AG04449 (cell line): ENCODE results near the gene DDIT4.
"Not testable (repeated sequence)": the region's sequence is repeated elsewhere in the genome, so short reads cannot be mapped to it uniquely, and the experiment has no call there.

Source experiments
- CTCF ChIA-PET: fragments of 350-600 bp; formaldehyde crosslinking; extraction: SDS; loops from one replicate; lab custom pipeline; 2021; ENCODE audit warnings: antibody characterized with exemption; lab: Yijun Ruan, JAX
- POLR2A ChIA-PET: fragments of 400-600, 350-600 bp; formaldehyde crosslinking; extraction: SDS; loops from one replicate; lab custom pipeline; 2020; ENCODE audit warnings: antibody characterized with exemption, inconsistent platforms; lab: Yijun Ruan, JAX
- DNase-seq: peaks from one replicate; pipeline ENCODE4 v3.0.0-alpha.2; 2010; ENCODE audit warnings: low read depth, low spot score
- H3K4me3 ChIP-seq: 2 replicates; pipeline ENCODE4 v1.5.1; 2011; ENCODE audit warnings: low read depth, mild to moderate bottlenecking, control low read depth, low read length
- TF ChIP-seq, protein P1 (sequence below): IDR thresholded peaks from one replicate; pipeline ENCODE4 v1.5.1; 2011; ENCODE audit warnings: mild to moderate bottlenecking, moderate library complexity, low read length, control low read depth, inconsistent platforms; ENCODE audit not compliant: insufficient read depth; ENCODE audit errors: missing control alignments

The DDIT4 gene

DNA sequence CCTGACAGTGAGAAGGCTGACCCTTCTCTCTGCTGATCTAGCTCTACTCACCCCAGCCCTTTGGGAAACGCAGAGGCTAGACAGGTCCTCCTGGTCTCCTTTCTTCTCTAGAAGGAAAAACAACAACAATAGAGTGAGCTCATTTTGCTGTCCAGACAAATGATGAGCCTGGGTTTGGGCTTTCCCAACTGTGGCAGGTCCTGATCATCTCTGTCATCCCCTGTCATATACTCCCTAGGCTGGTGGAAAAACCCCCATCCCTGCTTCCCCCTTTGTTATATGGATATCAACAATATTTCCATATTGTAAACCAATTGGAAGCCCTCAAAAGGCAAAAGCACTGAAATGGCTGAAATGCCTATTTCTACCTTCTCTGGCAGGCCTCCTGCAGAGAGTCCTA lies 9.2 kb upstream of the DDIT4 start:
- POLR2A ChIA-PET = no interaction called here
- no peak overlapping the region for H3K4me3 ChIP-seq
- no peak for DNase-seq
- TF ChIP-seq, protein P1, sequence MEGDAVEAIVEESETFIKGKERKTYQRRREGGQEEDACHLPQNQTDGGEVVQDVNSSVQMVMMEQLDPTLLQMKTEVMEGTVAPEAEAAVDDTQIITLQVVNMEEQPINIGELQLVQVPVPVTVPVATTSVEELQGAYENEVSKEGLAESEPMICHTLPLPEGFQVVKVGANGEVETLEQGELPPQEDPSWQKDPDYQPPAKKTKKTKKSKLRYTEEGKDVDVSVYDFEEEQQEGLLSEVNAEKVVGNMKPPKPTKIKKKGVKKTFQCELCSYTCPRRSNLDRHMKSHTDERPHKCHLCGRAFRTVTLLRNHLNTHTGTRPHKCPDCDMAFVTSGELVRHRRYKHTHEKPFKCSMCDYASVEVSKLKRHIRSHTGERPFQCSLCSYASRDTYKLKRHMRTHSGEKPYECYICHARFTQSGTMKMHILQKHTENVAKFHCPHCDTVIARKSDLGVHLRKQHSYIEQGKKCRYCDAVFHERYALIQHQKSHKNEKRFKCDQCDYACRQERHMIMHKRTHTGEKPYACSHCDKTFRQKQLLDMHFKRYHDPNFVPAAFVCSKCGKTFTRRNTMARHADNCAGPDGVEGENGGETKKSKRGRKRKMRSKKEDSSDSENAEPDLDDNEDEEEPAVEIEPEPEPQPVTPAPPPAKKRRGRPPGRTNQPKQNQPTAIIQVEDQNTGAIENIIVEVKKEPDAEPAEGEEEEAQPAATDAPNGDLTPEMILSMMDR = no peak
- CTCF ChIA-PET = interaction anchor here (1.1 kb wide), 1 partner anchor 9 kb away, joined by 3 read pairs; the partner anchor contains the start of gene DDIT4

DNA sequence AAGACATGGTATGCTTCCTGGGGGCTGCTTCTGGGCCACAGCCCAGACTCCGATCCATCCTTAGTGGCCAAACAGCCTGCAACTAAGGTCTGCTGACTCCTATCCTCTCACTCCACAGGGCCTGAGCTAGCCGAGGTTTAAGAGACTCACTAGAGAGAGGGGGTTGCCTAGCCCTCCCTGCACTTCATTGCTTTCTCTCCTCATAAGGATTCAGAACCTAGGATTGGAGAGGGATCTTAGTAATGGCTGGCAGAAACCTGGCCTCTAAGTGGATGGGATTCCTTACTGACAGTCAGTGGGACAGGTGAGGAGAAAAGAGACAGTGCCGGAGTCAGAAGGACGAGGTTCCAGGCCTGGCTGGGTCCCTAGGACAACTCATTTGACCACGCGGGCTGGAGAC lies 8.2 kb upstream of the DDIT4 start:
- no peak for DNase-seq
- TF ChIP-seq, protein P1 = no peak
- ChIA-PET CTCF (interaction anchor here (1.2 kb wide), 1 partner anchor 72 kb away, joined by 4 read pairs; no protein-coding TSS in a partner anchor), POLR2A (interaction anchor here (1.1 kb wide), 1 partner anchor 11 kb away, joined by 4 read pairs; no protein-coding TSS in a partner anchor)
- H3K4me3 ChIP-seq = no peak overlapping the region

DNA sequence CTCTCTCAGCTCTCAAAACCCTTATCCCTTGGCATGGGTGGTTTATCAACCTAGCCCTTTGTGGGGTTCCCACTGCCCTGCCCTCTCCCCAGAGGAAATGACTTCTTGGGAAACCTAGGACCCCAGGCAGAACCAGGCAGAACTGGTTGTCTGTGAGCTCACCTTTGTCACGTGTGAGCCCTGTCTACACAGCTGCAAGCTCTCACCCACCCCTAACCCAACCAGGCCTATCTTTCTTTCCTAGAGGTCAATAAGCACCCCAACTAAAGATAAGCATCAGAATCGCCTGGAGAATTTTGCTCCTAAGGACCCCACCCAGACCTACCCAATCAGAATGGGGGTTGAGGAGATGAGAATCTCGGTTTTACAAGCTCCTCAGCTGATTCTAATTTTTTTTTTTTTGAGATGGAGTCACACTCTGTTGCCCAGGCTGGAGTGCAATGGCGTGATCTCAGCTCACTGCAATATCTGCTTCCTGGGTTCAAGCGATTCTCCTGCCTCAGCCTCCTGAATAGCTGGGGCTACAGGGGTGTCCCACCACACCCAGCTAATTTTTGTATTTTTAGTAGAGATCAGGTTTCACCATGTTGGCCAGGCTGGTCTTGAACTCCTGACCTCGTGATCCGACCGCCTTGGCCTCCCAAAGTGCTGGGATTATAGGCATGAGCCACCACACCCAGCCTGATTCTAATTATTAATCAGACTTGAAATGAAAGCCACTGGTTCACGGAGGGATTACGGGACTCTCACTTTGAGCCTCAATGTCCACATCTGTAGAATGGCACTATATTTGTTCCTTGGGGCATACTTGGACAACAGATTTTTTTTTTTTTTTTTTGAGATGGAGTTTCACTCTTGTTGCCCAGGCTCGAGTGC lies 7.5 kb upstream of the DDIT4 start:
- no peak overlapping the region for H3K4me3 ChIP-seq
- POLR2A ChIA-PET = interaction anchor here (1.1 kb wide), 1 partner anchor 10 kb away, joined by 4 read pairs; no protein-coding TSS in a partner anchor
- DNase-seq = no peak
- TF ChIP-seq, protein P1 = no peak
- CTCF ChIA-PET = interaction anchor here (1.2 kb wide), 1 partner anchor 71 kb away, joined by 4 read pairs; no protein-coding TSS in a partner anchor

DNA sequence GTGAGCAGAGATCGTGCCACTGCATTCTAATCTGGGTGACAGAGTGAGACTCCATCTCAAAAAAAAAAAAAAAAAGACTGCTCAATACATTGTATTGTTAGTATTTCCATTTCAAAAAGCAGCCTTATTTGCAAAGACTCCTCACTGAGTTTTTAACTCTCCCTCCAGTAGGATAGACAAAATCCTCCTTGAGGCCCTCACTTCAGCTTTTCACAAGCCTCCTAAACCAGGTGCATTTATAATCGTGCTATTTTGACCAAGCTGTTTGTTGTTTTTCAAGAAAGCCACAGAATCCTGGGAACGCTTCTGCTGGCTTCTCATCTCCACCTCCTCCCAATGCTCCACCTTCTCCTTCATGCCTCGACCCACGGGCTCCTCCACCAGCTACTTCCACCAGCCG lies 6.3 kb upstream of the DDIT4 start:
- CTCF ChIA-PET = no interaction called here
- TF ChIP-seq, protein P1 = no peak
- H3K4me3 ChIP-seq = no peak overlapping the region
- no peak for DNase-seq
- POLR2A ChIA-PET = interaction anchor here (0.5 kb wide), 1 partner anchor 64 kb away, joined by 3 read pairs; no protein-coding TSS in a partner anchor

DNA sequence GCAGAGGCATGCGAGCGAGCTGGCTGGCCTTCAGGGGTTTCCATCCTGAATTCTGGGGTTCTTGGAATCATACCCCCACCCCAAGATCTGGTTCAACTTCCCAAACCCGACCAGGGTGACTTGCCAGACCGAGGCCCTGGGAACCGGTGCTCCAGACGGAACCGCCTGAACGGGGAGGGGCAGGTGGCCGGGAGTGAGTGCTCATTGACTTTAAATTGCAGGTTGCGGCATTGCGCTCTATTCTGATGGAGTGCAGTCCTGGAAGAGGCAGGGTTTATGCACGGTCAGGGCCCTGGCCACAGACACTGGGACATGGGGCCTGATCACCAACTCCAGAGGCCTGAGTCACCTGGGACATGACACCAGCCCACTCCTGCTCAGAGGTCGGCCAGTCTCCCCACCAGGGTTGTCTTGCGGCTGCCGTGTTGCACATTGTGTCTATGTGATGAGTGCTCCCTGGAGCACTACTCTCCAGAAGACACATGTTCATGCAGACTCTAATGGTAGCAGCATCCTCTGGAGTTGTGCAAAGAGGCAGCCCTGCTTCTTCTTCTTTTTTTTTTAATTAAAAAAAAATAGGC lies 5.8 kb upstream of the DDIT4 start:
- CTCF ChIA-PET = no interaction called here
- DNase-seq = no peak
- H3K4me3 ChIP-seq = no peak overlapping the region
- TF ChIP-seq, protein P1 = no peak
- POLR2A ChIA-PET = no interaction called here

DNA sequence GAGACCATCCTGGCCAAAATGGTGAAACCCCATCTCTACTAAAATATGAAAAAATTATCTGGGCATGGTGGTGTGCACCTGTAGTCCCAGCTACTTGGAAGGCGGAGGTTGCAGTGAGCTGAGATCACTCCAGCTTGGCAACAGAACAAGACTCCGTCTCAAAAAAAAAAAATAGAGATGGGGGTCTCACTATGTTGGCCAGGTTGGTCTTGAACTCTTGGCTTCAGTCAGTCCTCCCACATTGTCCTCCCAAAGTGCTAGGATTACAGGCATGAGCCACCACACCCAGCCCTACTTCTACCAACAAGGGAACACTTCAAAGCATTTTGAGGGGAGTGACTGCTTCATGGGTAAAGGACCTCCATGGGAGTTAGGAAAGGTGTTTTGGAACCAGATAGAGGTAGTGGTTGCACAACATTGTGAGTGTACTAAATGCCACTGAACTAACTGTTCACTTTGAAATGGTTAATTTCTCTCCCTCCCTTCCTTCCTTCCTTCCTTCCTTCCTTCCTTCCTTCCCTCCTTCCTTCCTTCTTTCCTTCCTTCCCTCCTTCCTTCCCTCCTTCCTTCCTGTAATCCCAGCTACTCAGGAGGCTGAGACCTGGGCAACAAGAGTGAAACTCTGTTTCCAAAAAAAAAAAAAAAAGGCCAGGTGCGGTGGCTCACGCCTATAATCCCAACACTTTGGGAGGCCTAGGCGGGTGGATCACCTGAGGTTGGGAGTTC lies 5.1 kb upstream of the DDIT4 start:
- H3K4me3 ChIP-seq, CTCF ChIA-PET, DNase-seq: not testable (repeated sequence)
- POLR2A ChIA-PET = interaction anchor here (0.7 kb wide), 1 partner anchor 424 kb away, joined by 3 read pairs; no protein-coding TSS in a partner anchor
